AG04450 (cell line): ENCODE results near the gene C6orf136. TPM values are rescaled to one million over a fixed set of nuclear protein-coding genes. Genes with fewer than 3 reads are reported as not detected.

Experiments
- CTCF ChIA-PET: fragments of 300-600, 350-600 bp; formaldehyde crosslinking; extraction: SDS; loops from one replicate; lab custom pipeline; 2022; ENCODE audit warnings: antibody characterized with exemption, inconsistent platforms; lab: Charles Lee
- POLR2A ChIA-PET: fragments of 350-600 bp; formaldehyde crosslinking; extraction: SDS; loops from one replicate; lab custom pipeline; 2021; ENCODE audit warnings: antibody characterized with exemption, inconsistent platforms; lab: Yijun Ruan, JAX
- DNase-seq: peaks from one replicate; pipeline ENCODE4 v3.0.0-alpha.2; 2011; ENCODE audit warnings: low read depth, low spot score
- H3K27ac ChIP-seq: one replicate; pipeline ENCODE4 v1.5.1; 2012; ENCODE audit warnings: low read depth, low read length, control low read depth
- H3K27me3 ChIP-seq: one replicate; pipeline ENCODE4 v1.6.0; 2012; ENCODE audit warnings: low read length; ENCODE audit not compliant: control insufficient read depth, insufficient read depth
- H3K4me3 ChIP-seq: 2 replicates; pipeline ENCODE4 v1.5.1; 2011; ENCODE audit warnings: mild to moderate bottlenecking, low read depth, low read length, control low read depth
- H3K9me3 ChIP-seq: 2 replicates; pipeline ENCODE4 v1.5.1; 2012; ENCODE audit warnings: low read length; ENCODE audit not compliant: control insufficient read depth, insufficient read depth
- CTCF ChIP-seq: IDR thresholded peaks from 2 replicates; pipeline ENCODE4 v1.5.1; 2011; ENCODE audit warnings: low read depth, low read length, control low read depth, inconsistent platforms
- polyA plus RNA-seq: library from polyadenylated mRNA; depleted of rRNA; stranded (reverse); fragments of >200 nt; gene quantifications from 2 replicates; pipeline ENCODE4 v1.2.3, GENCODE V29; 2011; rRNA removed

C6orf136 gene
- polyA plus RNA-seq, 1 experiment, result 5.1 TPM

DNA sequence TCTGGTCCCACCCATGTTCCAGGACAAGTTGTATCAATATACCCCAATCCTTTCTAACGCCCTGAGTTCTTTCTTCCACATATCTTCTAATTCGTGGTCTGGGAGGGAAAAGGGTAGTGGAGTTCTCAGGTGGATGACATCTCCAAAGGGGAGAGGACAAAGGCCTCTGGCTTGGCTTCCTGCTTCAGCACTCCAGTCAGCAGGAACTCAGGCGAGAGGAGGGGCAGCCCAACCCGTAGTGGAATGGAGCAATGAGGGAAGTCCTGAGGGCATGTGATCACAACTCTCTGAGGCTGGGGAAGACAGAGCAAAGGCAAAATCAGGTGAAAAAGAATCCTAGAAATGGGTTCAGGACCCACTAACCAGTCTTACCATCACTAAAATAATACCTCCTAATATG lies 53.4 kb downstream of the C6orf136 start:
- H3K27me3 ChIP-seq, result no peaks in the 10 kb centered on the region
- ChIA-PET CTCF (interaction anchor here (0.7 kb wide), 1 partner anchor 21 kb away, joined by 3 read pairs; no protein-coding TSS in a partner anchor), POLR2A (interaction anchor here (0.7 kb wide), 1 partner anchor 9 kb away, joined by 3 read pairs; no protein-coding TSS in a partner anchor)
- H3K4me3 ChIP-seq, result no peak overlapping the region
- no peak for DNase-seq
- no peak overlapping the region for H3K27ac ChIP-seq
- H3K9me3 ChIP-seq, result no peaks in the 10 kb centered on the region
- TF ChIP-seq CTCF, result no peak

Other genes starting within 250 kb of the C6orf136 start
- 127 and 136 TPM in 2 replicates for gene HLA-E, start 157.6 kb upstream of the C6orf136 start, polyA plus RNA-seq
- gene GNL1, start 90.6 kb upstream of the C6orf136 start, polyA plus RNA-seq, result 41.7 and 50.0 TPM in 2 replicates
- 26.8 and 27.3 TPM in 2 replicates for gene PRR3, start 89.8 kb upstream of the C6orf136 start, polyA plus RNA-seq
- 32.3 and 38.7 TPM in 2 replicates for gene ABCF1, start 75.7 kb upstream of the C6orf136 start, polyA plus RNA-seq
- gene PPP1R10, start 29.9 kb upstream of the C6orf136 start, polyA plus RNA-seq, result 32.9 and 43.2 TPM in 2 replicates
- gene MRPS18B, start 29.3 kb upstream of the C6orf136 start, polyA plus RNA-seq, result 56.6 and 59.8 TPM in 2 replicates
- 10.8 and 13.1 TPM in 2 replicates for gene ATAT1, start 20.3 kb upstream of the C6orf136 start, polyA plus RNA-seq
- gene DHX16, start 25.9 kb downstream of the C6orf136 start, polyA plus RNA-seq, result 27.6 and 31.9 TPM in 2 replicates
- gene PPP1R18, start 39.5 kb downstream of the C6orf136 start, polyA plus RNA-seq, result 83.2 and 89.6 TPM in 2 replicates
- gene NRM, start 43.9 kb downstream of the C6orf136 start, polyA plus RNA-seq, result 14.6 and 17.4 TPM in 2 replicates
- gene MDC1, start 70.1 kb downstream of the C6orf136 start, polyA plus RNA-seq, result 4.1 and 6.8 TPM in 2 replicates
- 1,457 and 1,715 TPM in 2 replicates for gene TUBB, start 73.2 kb downstream of the C6orf136 start, polyA plus RNA-seq
- gene FLOT1, start 95.6 kb downstream of the C6orf136 start, polyA plus RNA-seq, result 155 and 156 TPM in 2 replicates
- gene IER3, start 97.4 kb downstream of the C6orf136 start, polyA plus RNA-seq, result 85.2 and 98.7 TPM in 2 replicates
- 9.9 and 13.3 TPM in 2 replicates for gene DDR1, start 237.4 kb downstream of the C6orf136 start, polyA plus RNA-seq